Suprapubic skin (tissue), 4 donors: ENCODE results near the gene JMJD1C.

ENCODE experiments used
- CTCF ChIP-seq, 2 donors: fragments of 200-600 bp in 1 of 2; fragments of 450-650 bp in 1 of 2; sonication (generic) in 1 of 2; IDR thresholded peaks; one replicate each; pipeline ENCODE4 v1.5.1; 2016 to 2019; ENCODE audit warnings: antibody characterized with exemption in 2 of 2, mild to moderate bottlenecking in 1 of 2, moderate library complexity in 1 of 2
- EP300 ChIP-seq: sonication (generic); formaldehyde crosslinking; IDR thresholded peaks from one replicate; pipeline ENCODE4 v1.6.1; 2017; ENCODE audit warnings: antibody characterized with exemption
- POLR2AphosphoS5 ChIP-seq, 3 donors: sonication (generic); formaldehyde crosslinking; IDR thresholded peaks; one replicate each; pipeline ENCODE4 v1.6.1; 2017; ENCODE audit warnings: antibody characterized with exemption in 3 of 3

GRCh38 chr10:63430091-63430998 lies 35.4 kb downstream of the JMJD1C start:
- TF ChIP-seq CTCF (IDR thresholded peaks at IDR 0.05) (no peak), POLR2AphosphoS5 (IDR thresholded peaks at IDR 0.05) (no peak), EP300 (no peak)
